ENCODE measurements around the gene ST6GALNAC6. TPM values are rescaled to one million over a fixed set of nuclear protein-coding genes. Genes with fewer than 3 reads are reported as not detected.

ST6GALNAC6 gene
- total RNA-seq, 1 experiment from 2014 or later = 24.5 TPM

DNA sequence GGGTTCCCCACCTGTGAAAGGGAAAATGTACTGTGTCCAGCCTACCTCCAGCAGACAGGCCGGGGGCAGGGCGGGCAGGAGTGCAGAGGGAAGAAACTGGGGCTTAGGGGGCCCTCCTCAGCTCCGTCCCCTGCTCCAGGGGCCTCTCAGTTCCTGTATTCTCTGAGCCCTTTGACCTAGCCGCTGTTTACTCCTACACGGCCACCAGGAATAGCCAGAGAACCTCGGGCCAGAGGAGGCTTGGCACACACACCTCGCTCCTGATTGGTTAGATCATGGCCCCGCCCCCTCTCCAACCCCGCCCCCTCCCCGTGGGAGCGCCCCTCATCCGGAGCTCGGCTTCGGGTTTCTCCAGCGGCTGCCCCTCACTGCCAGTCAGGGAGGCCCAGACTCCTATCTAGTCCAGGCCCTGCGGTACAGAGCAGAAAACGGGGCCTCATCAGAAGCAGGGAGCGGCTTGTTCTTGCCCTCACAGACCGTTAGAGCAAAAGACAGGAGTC is 2.2 kb downstream of the ST6GALNAC6 start:
- intact Hi-C loops (cut with micrococcal nuclease) = no loop called here
- Histone ChIP-seq H3K36me3 (ENCODE audit: control insufficient read depth in 1 of 2, insufficient read depth in 2 of 2, low read length in 2 of 2) (peaks cover 22 to 40% of the 10 kb centered on the region in 2 experiments), H3K79me2 (ENCODE audit: insufficient read depth, low read length) (peaks cover 3% of the 10 kb centered on the region; the same call in 1 of the 2 replicates), H2AFZ (ENCODE audit: low read depth, low read length, poor library complexity, severe bottlenecking) (no peak overlapping the region), H3K9me2 (ENCODE audit: insufficient read depth) (no peaks in the 10 kb centered on the region), H3K9ac (ENCODE audit: low read length) (no peak overlapping the region), H3K27me3 (ENCODE audit: insufficient read depth, low read length) (no peaks in the 10 kb centered on the region), H3K4me3 (replicated peaks in 1 of 2; ENCODE audit: low read depth in 1 of 2, low read length in 2 of 2) (peak overlapping the region in 1 of 2 experiments; percentile 4; a peak in 1 of 4 replicates), H4K20me1 (ENCODE audit: insufficient read depth) (no peaks in the 10 kb centered on the region), H3K4me2 (ENCODE audit: low read length) (peak overlapping the region; percentile 94), H3K27ac (ENCODE audit: low read depth, low read length) (peak overlapping the region; percentile 53; the same call in 1 of the 2 replicates), H3K9me3 (ENCODE audit: control insufficient read depth in 1 of 2, insufficient read depth in 1 of 2, low read depth in 1 of 2, low read length in 2 of 2) (peaks cover 0 to 15% of the 10 kb centered on the region in 2 experiments; a peak in 2 of 4 replicates), H3K4me1 (ENCODE audit: control insufficient read depth in 1 of 2, insufficient read depth in 2 of 2, low read length in 2 of 2) (peaks cover 22 to 41% of the 10 kb centered on the region in 2 experiments)
- ChIA-PET CTCF (interaction anchor here (0.7 to 1.5 kb wide), 3 partner anchors 25 to 394 kb away, joined by 3 to 5 read pairs (median 5); no protein-coding TSS in a partner anchor), RAD21 (ENCODE audit: low non-redundant PET in 1 of 2, low total read pairs in 2 of 2, uncharacterized antibody in 2 of 2, unreplicated experiment in 2 of 2) (interaction anchor here (0.6 to 1.0 kb wide), 2 partner anchors 20 to 141 kb away, joined by 3 read pairs; partner anchors contain the start of gene ST6GALNAC4 (in 1 of the 2)), POLR2A (interaction anchor here (0.6 to 2.2 kb wide), 6 partner anchors 12 to 453 kb away, joined by 3 to 6 read pairs (median 3); no protein-coding TSS in a partner anchor)
- TF ChIP-seq, protein P1, sequence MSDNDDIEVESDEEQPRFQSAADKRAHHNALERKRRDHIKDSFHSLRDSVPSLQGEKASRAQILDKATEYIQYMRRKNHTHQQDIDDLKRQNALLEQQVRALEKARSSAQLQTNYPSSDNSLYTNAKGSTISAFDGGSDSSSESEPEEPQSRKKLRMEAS (IDR thresholded peaks at IDR 0.05) = no peak
- DNase-seq (ENCODE audit: low read depth, low spot score) (no peak), ATAC-seq (peak; percentile 67)
- BruUV-seq (replicated peaks) = no TSS peak

DNA sequence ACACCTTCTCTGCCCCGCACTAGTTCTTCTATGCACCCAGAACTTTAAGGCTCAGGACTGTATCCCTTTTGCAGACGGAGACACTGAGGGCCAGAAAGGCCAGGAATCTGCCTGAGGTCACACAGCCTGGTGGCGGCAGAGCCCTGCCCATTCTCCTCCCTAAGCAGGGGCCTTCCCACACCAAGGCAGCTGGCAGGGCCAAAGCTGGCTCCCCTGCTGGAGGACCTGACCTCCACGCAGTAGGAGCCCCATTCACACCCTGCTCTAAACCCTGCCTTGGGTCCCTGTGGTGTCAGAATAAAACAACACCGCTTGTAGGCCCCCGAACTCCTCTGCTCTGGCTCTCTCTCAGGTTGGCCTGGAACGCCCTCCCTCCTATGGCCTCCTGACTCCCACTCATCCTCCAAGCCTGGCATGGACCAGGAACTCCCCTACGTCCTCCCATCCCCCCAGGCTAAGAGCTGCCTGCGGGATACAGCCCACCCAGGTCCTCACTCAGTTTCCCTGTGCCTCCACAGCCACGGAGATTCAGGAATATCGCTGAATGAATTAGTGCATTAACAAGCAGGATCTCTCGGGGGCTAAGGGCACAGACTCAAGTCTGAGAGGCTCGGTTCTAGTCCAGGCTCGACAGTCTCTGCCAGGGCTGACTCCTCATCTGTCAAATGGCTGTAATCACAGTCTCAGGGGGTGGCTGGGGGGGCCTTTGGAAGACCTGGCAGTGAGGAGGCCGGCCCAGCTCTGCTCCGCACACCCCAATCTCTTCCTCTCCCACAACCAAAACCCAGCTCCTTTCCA is 2.8 kb downstream of the ST6GALNAC6 start:
- H4K20me1 ChIP-seq (ENCODE audit: insufficient read depth) = no peaks in the 10 kb centered on the region
- DNase-seq (ENCODE audit: low read depth, low spot score) = no peak
- H2AFZ ChIP-seq (ENCODE audit: low read depth, low read length, poor library complexity, severe bottlenecking) = no peak overlapping the region
- BruUV-seq (replicated peaks) = no TSS peak
- peaks cover 17 to 35% of the 10 kb centered on the region in 2 experiments for H3K4me1 ChIP-seq (ENCODE audit: control insufficient read depth in 1 of 2, insufficient read depth in 2 of 2, low read length in 2 of 2)
- no peaks in the 10 kb centered on the region for H3K9me2 ChIP-seq (ENCODE audit: insufficient read depth)
- peak overlapping the region; percentile 31; the same call in 1 of the 2 replicates for H3K27ac ChIP-seq (ENCODE audit: low read depth, low read length)
- ChIA-PET CTCF (interaction anchor here (1.5 kb wide), 1 partner anchor 27 kb away, joined by 5 read pairs; no protein-coding TSS in a partner anchor), POLR2A (interaction anchor here (1.3 to 2.2 kb wide), 2 partner anchors 20 to 23 kb away, joined by 3 to 6 read pairs; no protein-coding TSS in a partner anchor), RAD21 (ENCODE audit: low non-redundant PET in 1 of 2, low total read pairs in 2 of 2, uncharacterized antibody in 2 of 2, unreplicated experiment in 2 of 2) (interaction anchor here in 1 of 2 experiments (1.0 kb wide), 1 partner anchor 20 kb away, joined by 3 read pairs; the partner anchor contains the start of gene ST6GALNAC4)
- no peak for ATAC-seq
- peaks cover 0 to 15% of the 10 kb centered on the region in 2 experiments; a peak in 2 of 4 replicates for H3K9me3 ChIP-seq (ENCODE audit: control insufficient read depth in 1 of 2, insufficient read depth in 1 of 2, low read depth in 1 of 2, low read length in 2 of 2)
- intact Hi-C loops (cut with micrococcal nuclease) = no loop called here
- no peak overlapping the region for H3K4me3 ChIP-seq (replicated peaks in 1 of 2; ENCODE audit: low read depth in 1 of 2, low read length in 2 of 2)
- peaks cover 22 to 42% of the 10 kb centered on the region in 2 experiments for H3K36me3 ChIP-seq (ENCODE audit: control insufficient read depth in 1 of 2, insufficient read depth in 2 of 2, low read length in 2 of 2)
- H3K27me3 ChIP-seq (ENCODE audit: insufficient read depth, low read length) = no peaks in the 10 kb centered on the region
- H3K79me2 ChIP-seq (ENCODE audit: insufficient read depth, low read length) = peaks cover 3% of the 10 kb centered on the region; the same call in 1 of the 2 replicates
- H3K4me2 ChIP-seq (ENCODE audit: low read length) = peak overlapping the region; percentile 94; the same call in 1 of the 2 replicates
- no peak overlapping the region for H3K9ac ChIP-seq (ENCODE audit: low read length)
- TF ChIP-seq POLR2A (IDR thresholded peaks at IDR 0.05; ENCODE audit: borderline replicate concordance, extremely low read depth, insufficient read depth, insufficient read length) (no peak), SRF (IDR thresholded peaks at IDR 0.05; ENCODE audit: low read depth) (no peak), SIN3A (IDR thresholded peaks at IDR 0.05; ENCODE audit: low read depth) (no peak), EZH2 (IDR thresholded peaks at IDR 0.05) (no peak), POLR2AphosphoS5 (IDR thresholded peaks at IDR 0.05; ENCODE audit: low read depth, low read length) (no peak), YY1 (IDR thresholded peaks at IDR 0.05; ENCODE audit: extremely low read depth, insufficient replicate concordance, low read depth, low read length) (no peak)
- TF ChIP-seq, protein P2, sequence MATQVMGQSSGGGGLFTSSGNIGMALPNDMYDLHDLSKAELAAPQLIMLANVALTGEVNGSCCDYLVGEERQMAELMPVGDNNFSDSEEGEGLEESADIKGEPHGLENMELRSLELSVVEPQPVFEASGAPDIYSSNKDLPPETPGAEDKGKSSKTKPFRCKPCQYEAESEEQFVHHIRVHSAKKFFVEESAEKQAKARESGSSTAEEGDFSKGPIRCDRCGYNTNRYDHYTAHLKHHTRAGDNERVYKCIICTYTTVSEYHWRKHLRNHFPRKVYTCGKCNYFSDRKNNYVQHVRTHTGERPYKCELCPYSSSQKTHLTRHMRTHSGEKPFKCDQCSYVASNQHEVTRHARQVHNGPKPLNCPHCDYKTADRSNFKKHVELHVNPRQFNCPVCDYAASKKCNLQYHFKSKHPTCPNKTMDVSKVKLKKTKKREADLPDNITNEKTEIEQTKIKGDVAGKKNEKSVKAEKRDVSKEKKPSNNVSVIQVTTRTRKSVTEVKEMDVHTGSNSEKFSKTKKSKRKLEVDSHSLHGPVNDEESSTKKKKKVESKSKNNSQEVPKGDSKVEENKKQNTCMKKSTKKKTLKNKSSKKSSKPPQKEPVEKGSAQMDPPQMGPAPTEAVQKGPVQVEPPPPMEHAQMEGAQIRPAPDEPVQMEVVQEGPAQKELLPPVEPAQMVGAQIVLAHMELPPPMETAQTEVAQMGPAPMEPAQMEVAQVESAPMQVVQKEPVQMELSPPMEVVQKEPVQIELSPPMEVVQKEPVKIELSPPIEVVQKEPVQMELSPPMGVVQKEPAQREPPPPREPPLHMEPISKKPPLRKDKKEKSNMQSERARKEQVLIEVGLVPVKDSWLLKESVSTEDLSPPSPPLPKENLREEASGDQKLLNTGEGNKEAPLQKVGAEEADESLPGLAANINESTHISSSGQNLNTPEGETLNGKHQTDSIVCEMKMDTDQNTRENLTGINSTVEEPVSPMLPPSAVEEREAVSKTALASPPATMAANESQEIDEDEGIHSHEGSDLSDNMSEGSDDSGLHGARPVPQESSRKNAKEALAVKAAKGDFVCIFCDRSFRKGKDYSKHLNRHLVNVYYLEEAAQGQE (IDR thresholded peaks at IDR 0.05; ENCODE audit: low read depth) = no peak
- TF ChIP-seq, protein P3, sequence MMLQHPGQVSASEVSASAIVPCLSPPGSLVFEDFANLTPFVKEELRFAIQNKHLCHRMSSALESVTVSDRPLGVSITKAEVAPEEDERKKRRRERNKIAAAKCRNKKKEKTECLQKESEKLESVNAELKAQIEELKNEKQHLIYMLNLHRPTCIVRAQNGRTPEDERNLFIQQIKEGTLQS (IDR thresholded peaks at IDR 0.05) = no peak
- TF ChIP-seq, protein P4, sequence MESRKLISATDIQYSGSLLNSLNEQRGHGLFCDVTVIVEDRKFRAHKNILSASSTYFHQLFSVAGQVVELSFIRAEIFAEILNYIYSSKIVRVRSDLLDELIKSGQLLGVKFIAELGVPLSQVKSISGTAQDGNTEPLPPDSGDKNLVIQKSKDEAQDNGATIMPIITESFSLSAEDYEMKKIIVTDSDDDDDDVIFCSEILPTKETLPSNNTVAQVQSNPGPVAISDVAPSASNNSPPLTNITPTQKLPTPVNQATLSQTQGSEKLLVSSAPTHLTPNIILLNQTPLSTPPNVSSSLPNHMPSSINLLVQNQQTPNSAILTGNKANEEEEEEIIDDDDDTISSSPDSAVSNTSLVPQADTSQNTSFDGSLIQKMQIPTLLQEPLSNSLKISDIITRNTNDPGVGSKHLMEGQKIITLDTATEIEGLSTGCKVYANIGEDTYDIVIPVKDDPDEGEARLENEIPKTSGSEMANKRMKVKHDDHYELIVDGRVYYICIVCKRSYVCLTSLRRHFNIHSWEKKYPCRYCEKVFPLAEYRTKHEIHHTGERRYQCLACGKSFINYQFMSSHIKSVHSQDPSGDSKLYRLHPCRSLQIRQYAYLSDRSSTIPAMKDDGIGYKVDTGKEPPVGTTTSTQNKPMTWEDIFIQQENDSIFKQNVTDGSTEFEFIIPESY (IDR thresholded peaks at IDR 0.05; ENCODE audit: extremely low read depth, insufficient replicate concordance, low read length) = no peak
